SHP77 (cell line): ENCODE results near the gene ZBTB43.
A peak's percentile ranks its signal among the peaks of the same experiment; 100 is the strongest.

Source experiments
- DNase-seq, 2 experiments: peaks; one replicate each; lab custom pipeline; 2025; lab: John Stamatoyannopoulos, UW

ZBTB43 gene

DNA sequence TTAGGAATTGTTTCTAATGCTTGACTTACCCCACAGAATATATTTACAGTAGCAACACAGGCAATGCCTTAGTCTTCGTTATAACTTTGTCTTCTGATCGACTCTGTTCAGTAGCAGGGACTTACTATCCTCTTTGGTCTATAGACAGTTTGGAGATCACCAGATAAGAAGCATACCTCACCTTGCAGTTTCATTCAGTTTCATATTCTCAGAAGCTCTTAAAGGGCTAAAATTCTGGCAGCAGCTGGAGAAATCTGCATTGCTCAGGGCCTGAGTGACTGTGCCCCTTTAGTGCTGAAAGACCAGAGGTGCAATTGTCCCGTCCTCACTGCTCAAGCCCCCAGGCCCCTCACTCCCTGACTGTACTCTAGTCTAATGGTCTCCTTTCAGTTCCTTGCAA, 26.0 kb downstream of the ZBTB43 start:
- no peak for DNase-seq

DNA sequence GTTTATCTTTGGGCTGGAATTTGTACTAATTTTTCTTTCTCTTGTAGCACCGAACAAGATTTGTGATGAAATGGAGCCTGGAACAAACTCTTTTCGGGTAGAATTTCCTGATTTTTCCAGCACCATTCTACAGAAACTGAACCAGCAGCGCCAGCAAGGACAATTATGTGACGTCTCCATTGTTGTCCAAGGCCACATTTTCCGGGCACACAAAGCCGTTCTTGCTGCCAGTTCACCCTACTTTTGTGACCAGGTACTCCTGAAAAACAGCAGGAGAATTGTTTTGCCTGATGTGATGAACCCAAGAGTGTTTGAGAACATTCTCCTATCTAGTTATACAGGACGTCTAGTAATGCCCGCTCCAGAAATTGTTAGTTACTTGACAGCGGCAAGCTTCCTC, 27.6 kb downstream of the ZBTB43 start:
- DNase-seq, result no peak

DNA sequence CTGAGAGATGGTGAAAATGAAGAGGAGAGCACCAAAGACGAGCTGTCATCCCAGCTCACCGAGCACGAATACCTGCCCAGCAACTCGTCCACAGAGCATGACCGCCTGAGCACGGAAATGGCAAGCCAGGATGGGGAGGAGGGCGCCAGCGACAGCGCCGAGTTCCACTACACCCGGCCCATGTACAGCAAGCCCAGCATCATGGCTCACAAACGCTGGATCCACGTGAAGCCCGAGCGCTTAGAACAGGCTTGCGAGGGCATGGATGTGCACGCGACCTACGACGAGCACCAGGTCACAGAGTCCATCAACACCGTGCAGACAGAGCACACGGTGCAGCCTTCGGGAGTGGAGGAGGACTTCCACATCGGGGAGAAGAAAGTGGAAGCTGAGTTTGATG, 28.2 kb downstream of the ZBTB43 start:
- no peak for DNase-seq

DNA sequence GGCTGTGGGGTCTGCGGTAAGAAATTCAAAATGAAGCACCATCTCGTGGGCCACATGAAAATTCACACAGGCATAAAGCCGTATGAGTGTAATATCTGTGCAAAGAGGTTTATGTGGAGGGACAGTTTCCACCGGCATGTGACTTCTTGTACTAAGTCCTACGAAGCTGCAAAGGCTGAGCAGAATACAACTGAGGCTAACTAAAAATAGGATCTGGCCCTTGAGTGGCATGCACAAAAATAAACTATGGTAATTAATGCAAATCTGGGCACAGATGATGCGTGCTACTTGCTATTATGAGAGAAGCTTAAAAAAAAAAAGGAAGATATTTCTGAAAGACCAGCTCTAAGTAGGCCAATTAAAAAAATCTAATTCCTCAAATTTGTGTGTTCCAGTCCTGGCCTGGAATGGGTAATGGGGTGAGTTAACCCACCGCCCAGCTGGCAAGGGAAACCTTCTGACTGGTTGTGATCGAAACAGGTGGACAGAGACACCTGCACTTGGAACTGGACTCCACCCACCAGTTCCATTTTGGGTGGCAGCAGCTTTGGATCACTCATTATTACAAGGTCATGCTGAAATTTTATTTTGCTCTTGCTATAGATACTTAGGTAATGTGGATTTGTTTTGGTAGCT, 29.0 kb downstream of the ZBTB43 start:
- no peak for DNase-seq

DNA sequence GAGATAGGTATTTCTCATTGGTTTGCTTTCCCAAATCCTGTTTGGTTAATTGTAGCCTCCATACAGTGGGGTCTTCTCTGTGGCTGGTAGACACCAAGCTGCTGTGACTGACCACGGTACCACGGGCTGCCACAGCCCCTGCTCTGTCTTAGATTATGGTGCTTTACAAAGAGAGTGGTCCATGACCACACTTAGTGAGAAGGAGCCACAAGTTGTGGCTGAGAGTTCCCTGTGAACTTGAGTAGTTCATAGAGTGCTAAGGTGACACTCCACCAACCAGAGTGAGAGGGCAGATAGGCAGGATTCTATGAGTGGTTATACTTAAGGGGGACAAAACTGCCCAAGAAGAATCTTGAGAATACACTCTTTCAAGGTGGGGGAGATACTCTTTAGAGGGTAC, 29.8 kb downstream of the ZBTB43 start:
- no peak for DNase-seq

DNA sequence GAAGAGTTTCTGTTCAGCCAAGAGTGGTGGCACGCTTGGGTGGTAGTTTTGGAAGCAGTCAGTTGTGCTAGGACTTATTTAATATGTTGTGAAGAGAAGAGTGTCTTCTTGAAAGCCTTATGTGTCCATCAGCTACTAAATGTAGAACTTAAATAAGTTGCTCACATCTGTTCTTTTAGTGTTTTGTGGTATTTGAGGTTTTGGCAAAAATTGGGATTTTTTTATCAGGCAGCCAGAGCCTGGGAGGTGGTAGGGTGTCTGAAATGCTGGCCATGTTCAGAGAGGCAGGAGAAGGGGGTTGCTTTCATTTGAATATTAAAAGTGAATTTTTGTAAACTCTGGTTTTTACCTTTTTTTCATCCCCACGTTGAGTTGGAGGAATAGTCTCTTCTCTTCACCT, 31.4 kb downstream of the ZBTB43 start:
- DNase-seq, result no peak

DNA sequence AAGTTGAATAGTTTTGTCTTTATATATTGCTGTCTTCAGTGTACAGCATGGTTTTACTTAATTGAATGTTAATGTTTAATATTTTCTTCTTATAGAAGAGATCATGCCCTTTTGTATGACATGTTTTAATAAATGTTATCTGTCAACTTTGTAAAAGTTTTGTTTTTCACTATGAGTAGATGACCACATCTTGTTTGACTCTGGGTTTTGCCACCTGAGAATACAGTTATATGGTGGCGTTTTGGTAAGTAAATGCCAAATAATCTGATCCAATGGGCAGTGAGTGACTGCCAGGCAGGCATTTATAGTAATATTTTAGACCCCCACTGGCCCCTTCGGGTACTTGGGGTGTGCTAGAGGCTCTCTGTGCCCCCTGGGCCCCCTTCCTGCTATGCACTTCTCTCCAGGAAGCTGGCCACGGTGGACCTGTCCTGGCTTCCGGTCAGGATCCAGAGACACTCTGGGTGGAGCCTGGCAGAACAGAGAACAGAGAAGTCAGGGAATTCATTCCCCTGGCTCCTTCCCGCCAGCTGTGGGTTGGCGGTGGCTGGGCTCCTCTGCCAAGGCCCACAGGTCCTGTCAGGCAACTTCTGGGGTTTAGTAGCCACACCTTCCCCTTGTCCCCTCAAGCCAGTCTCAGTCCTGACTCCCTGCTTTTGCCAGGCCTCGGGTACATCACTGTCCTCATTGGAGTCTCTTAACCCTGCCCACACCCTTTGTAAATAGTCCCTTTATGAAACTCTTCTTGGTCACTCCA, 33.4 kb downstream of the ZBTB43 start:
- no peak for DNase-seq

DNA sequence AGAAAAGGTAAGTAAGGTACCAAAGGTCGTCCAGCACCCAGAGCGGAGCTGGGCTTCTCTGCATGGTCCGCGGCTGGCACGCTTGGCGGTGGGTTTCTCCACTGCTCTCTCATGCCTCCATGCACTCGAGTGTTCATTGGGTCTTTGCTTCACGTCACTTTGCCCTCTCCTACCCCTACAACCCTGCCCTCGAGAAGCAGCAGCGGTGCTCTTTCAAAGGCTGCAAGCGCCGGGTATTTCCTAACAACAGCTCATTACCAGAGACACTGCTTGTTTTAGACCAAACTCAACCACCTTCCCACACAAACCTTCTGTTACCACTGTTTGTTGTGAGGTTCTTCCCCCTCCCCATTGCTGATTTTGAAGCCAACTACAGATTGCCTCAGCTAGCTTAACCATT, 34.1 kb downstream of the ZBTB43 start:
- DNase-seq, result no peak

DNA sequence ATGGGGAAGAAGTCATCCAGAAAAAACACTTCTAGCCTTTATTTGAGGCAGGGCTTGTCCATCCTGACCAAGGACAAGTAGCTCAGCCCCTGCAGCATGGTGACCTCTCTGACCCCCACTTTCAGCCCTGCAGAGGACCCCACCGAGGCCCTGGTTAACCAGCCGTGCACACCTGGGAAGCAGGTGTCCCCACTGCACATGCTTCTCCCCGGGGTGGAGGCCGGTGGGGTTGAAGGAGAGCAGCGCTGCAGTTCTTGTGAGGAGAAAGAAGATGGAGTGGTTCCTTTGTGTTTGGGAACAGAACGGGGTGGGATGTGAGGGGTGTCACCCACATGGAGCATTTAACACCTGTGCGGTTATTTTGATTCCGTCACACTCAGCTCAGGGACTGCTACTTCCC, 34.5 kb downstream of the ZBTB43 start:
- no peak for DNase-seq

DNA sequence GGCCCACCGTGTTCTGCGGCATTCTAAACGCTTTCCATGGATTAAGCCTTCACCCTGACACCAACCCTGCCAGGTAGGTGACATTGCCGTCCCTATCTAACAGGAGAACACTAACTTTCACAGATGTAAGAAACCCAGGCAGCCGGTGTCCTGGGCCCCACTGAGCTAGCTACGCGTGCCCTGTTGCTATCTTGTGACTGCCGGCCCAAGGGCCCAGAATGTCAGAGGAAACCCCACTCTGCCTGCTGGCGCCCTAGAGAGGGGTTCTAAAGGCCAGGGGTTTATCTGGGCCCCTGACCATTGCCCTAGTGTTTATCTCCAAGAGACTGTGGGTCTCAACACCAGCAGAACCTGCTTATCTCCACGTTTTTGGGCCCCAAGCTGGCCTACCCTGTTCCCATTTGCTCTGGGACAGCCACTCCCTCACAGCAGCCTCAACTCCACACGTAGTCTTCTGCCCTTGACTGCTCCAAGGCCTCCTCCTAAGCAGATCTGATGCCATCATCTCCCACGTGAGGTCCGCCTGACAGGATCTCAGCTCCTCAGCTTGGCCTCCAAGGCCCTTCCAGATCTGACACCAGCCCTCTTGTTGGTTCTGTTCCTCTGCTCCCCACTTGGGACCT, 37.5 kb downstream of the ZBTB43 start:
- DNase-seq, result no peak

DNA sequence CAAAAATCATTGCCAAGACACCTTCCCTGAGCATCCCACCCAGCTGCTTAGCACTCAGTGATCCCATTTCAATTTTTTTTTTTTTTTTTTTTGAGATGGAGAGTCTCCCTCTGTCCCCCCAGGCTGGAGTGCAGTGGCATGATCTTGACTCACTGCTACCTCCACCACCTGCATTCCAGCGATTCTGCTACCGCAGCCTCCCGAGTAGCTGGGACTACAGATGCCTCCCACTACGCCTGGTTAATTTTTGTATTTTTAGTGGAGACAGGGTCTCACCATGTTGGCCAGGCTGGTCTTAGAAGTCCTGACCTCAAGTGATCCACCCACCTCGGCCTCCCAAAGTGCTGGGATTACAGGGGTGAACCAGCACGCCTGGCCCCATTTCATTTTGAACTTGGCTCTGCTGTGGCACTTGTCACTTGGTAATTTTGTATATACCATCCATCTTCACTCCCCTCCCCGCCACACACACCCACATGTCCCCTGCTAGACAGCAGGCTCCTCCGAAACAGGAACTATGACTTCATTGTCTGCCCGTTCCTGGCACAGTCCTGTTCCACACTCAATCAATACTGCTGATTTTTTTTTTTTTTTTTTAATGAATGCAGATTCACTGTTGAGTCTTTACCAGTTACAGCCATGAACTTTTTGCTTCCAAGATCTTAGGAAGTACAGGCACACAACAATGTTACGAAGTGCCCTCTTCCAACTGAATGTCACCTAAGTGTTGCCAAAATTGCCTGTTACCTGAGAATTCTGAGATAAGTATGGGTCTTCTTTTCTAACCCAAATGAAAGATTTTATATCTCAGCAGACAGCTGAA, 38.3 kb downstream of the ZBTB43 start:
- no peak for DNase-seq

DNA sequence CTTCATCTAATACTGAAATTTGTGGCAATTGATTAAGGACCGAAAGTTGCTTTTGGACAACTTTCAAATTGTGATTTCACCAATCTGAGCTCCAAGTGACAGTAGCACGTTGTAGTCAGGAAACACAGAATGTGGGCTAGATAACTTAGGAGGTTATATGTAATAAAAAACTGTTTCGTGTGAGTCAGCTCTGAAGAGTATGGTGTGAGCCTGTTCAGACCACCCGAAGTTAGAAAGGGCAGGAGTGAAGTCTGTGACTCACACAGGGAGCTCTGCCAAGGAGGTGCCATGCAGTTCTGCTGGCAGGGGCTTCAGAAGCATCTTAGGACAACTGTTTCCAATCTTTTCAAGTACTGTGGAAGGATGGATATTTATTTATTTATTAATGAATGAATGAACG, 39.2 kb downstream of the ZBTB43 start:
- no peak for DNase-seq

DNA sequence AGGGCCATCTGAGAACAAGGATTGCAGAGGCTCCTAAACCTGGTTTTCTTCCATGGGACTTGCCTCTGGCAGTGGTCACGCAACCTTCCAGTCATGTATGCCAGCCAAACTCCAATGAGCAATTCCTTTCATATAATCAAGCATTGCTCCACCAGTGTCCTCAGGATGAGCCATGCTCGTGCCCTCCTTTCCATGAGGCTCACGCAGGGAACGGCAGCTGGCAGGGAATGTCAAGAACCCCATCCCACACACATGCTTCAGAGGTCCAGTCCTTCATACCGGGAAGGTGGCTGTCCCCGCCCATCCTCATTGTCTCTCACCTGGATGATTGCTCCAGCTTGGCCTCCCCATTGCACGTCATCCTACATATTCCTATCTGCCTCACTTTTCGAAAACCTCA, 42.2 kb downstream of the ZBTB43 start:
- DNase-seq, result no peak

DNA sequence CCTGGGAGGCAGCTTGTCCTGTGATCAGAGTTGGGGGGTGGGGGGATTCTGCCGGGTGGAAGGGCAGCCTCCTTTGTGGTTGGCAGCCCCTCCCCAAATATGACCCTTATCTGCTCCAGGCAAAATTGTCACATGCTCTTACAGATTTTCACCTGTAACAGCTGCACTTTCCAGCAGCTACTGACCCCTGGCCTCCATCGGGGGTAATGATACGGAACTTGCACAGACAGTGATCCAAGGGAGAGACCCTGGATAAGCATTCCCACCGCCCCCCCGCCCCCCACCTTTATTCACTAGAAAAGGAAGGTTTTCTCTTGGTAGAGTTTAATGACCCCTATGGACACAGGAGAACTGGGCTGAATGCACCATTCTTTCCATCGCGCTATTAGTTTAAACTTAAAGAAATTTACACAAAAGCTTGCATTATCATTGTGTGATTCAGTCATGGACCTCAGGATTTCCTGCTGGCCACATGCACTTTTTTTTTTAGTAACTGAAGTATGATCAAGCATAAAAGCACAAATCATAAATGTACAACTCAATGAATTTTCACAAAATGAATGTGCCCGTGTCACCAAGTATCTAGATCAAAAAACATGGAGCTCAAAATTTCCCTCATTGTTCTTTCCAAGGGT, 44.9 kb downstream of the ZBTB43 start:
- no peak for DNase-seq

DNA sequence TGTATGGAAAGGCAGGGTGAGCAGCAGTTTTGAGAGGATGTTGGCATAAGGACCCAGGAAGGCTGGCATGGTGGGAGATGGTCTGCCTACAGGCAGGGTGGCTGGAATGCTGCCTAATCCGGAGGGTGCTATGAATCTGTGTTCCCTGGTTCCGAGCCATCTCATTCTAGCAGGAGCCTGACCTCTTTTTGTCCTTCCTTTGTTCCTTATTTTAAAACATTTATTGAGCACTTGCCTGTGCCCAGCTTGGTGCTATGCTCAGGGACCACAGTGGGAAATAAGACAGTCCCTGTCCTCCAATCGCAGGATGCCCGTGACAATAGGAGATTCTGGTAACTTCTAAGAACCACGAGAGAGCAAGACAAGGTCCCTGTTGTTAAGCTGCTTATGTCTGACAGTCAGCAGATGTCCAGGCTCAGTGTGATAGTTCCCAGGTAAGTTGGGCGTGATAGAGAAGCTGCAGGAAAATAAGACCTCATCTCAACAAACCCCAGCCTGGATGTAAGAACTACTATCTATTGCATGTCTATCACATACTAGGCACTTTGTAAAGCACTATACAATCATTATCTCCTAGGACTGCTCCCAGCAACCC, 46.5 kb downstream of the ZBTB43 start:
- no peak for DNase-seq

DNA sequence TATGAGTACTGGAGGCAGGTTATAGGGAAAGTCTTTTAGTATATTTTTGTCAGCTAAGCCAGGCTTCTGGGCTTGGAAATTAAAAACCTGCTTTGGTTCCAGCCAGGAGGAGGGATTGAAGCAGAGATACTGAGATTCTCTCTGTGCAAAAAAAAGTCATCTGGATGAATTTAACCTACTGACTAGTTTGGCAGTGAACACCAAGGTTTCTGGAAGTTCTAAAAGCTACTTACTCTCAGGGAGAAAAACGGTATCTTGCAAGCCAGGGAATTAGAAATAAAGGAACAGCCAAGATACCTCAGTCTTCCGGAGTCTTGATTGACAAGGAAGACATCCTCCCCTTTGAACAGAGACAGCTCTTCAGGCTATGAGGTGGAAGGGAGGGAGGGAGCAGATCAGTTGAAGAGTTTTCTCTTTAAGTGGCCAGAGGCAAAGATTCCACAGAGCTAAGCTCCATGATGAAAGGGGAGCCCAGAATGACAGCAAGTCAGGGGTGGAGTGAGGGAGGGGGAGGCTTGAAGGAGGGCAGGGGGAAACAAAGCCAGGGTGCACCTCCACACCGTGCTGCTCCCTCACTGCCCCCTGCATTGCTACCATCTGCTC, 47.3 kb downstream of the ZBTB43 start:
- no peak for DNase-seq

DNA sequence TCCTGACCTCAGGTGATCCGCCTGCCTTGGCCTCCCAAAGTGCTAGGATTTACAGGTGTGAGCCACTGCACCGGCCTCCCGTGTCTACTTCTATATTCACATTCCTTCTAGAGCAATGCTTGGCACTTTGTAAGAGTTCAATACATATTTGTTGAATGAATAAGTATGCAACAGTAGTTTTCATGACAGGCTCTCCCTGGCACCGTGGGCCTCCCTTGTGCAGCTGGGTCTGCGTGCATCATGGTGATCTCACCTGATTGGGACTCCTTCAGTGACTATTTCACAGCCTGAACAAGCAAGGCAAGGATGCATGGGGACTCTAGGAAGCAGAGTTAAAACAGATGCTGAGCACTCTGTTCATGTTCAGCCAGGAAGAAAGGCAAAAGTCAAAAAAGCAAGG, 48.8 kb downstream of the ZBTB43 start:
- no peak for DNase-seq

DNA sequence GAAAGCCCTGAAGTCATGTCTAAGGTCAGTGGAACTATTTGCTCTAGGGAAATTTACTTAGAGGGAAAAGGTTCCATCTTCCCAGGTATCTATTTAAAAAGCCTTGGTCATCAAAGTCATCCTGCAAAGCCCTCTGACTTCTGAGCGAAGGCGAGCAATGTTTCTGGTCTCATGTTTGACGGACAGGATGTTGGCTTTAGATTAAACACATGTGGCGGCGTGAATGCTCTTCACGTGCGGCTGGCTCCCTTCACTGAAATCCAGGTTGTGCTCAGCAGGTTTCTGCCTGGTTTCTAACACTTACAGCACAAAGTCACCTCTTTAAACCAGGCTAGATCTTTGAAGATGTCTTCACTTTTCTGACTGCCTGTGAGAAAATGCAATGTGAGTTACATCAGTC, 49.9 kb downstream of the ZBTB43 start:
- no peak for DNase-seq

DNA sequence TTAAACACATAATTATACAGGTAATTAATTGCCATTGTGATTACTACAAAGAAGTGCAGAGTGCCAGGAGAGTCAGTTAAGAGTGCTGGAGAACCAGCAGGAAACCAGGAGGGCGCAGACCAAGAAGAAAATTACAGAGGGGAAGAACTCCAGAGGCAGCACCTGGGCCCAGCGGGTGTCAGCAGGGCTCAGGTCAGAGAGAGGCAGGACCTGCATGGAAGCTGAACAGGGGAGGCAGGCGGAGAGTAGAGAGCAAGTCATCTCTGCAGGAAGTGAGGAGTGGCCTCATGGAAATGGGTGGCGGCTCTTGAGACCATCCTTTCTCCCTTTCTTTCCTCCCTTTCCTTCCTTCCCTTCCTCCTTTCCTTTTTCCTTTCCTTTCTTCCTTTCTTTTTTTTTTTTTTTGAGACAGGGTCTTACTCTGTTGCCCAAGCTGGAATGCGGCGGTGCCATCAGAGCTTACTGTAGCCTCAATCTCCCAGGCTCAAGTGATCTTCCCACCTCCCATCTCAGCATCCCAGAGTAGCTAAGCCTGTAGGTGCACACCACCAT, 51.6 kb downstream of the ZBTB43 start:
- no peak for DNase-seq

DNA sequence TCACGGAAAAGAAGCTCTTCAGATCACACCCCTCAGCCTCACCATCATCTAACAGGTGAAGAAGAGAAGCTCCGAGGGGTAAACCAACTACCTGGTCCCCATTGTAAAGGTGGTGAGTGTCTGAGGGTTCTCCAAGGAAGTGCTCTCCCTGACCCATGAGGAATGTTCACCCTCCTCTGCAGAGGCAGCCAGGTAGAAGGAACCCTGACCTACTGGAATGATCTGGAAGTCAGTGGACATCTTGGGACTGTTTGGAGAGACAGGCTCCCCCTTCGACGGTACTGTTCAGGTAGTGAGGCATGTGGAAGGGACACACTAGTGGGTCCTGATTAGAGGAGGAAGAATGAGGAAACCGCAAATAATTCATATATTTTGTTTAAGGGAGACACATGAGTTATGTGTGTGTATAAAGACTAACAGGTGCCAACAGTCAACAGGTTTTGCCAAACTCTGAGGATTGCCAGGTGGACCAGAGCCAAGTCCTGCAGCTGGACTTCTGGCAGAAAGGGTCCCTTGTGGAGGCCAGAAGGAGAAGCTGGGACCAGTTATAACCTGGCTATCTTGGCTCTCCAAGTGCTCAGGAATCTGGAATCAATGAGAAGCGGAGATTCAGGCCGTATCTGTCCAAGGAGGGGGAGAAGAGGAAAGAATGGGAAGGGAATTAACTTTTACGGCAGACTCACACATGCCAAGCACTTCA, 52.6 kb downstream of the ZBTB43 start:
- DNase-seq, result peak; percentile 3 to 32
